B cell (primary cell): ENCODE measurements around the gene DUSP16. TPM values are rescaled to one million over a fixed set of nuclear protein-coding genes. Genes with fewer than 3 reads are reported as not detected.

Experiments used
- ATAC-seq: fragments of 200-7000 bp; cut with Tn5 transposase; one replicate; pipeline ENCODE4 v1.10.0; 2021; ENCODE audit warnings: low read depth, mild to moderate bottlenecking, moderate number of reproducible peaks, moderate library complexity
- CTCF ChIA-PET: fragments of 350-600 bp; sonication (Branson Sonifier 250); formaldehyde crosslinking; loops from one replicate; lab custom pipeline; 2021; ENCODE audit warnings: antibody characterized with exemption, inconsistent platforms; lab: Charles Lee
- POLR2A ChIA-PET: fragments of 350-600 bp; sonication (Branson Sonifier 250); formaldehyde crosslinking; loops from one replicate; lab custom pipeline; 2021; ENCODE audit warnings: antibody characterized with exemption; lab: Charles Lee
- DNase-seq: peaks from one replicate; pipeline ENCODE4 v3.0.0; 2013
- H2AFZ ChIP-seq: 2 replicates; pipeline ENCODE4 v1.6.1; 2012; ENCODE audit warnings: mild to moderate bottlenecking, low read depth, low read length; ENCODE audit not compliant: insufficient read depth, poor library complexity, severe bottlenecking
- H3K27ac ChIP-seq, 2 donors: 1 replicate in 1 of 2; 2 replicates in 1 of 2; pipeline ENCODE4 v1.5.1; 2012 to 2013; ENCODE audit warnings: low read length in 2 of 2, mild to moderate bottlenecking in 2 of 2, moderate library complexity in 1 of 2
- H3K27me3 ChIP-seq, 4 experiments: fragments of 200-600 bp in 1 of 4; sonication (generic) in 1 of 4; replicated peaks in 1 of 4; 1 replicate in 2 of 4; 2 replicates in 2 of 4; pipeline versions ENCODE4 v1.6.1 to v1.7.0; 2013 to 2016; ENCODE audit warnings: low read length in 3 of 4, mild to moderate bottlenecking in 2 of 4, mixed read lengths in 1 of 4, moderate library complexity in 1 of 4; ENCODE audit not compliant: insufficient read depth in 4 of 4, control insufficient read depth in 3 of 4; ENCODE audit errors: control extremely low read depth in 1 of 4
- H3K36me3 ChIP-seq, 2 experiments: replicated peaks in 1 of 2; 1 replicate in 1 of 2; 2 replicates in 1 of 2; pipeline versions ENCODE4 v1.6.1 to v1.7.1; 2013; ENCODE audit warnings: low read length in 1 of 2; ENCODE audit not compliant: insufficient read depth in 2 of 2, control insufficient read depth in 1 of 2; ENCODE audit errors: control extremely low read depth in 1 of 2, extremely low read depth in 1 of 2
- H3K4me1 ChIP-seq, 2 donors: fragments of 200-600 bp in 1 of 2; sonication (generic) in 1 of 2; 1 replicate in 1 of 2; 2 replicates in 1 of 2; pipeline versions ENCODE4 v1.5.1 to v1.6.1; 2013 to 2017; ENCODE audit warnings: low read length in 2 of 2; ENCODE audit not compliant: control insufficient read depth in 2 of 2, insufficient read depth in 2 of 2
- H3K4me2 ChIP-seq: replicated peaks from 2 replicates; pipeline ENCODE3; 2012; ENCODE audit warnings: mild to moderate bottlenecking, low read depth, low read length; ENCODE audit not compliant: poor library complexity, severe bottlenecking
- H3K4me3 ChIP-seq, 5 experiments: fragments of 200-600 bp in 1 of 5; sonication (generic) in 1 of 5; 1 replicate in 3 of 5; 2 replicates in 2 of 5; pipeline versions ENCODE4 v1.5.1 to v1.7.0; 2011 to 2016; ENCODE audit warnings: low read length in 4 of 5, mild to moderate bottlenecking in 4 of 5, low read depth in 2 of 5, control low read depth in 1 of 5, moderate library complexity in 1 of 5; ENCODE audit not compliant: insufficient read depth in 1 of 5; ENCODE audit errors: control extremely low read depth in 1 of 5, extremely low read depth in 1 of 5
- H3K79me2 ChIP-seq: fragments of 200-600 bp; sonication (generic); one replicate; pipeline ENCODE4 v1.6.0; 2016; ENCODE audit warnings: low read length; ENCODE audit not compliant: control insufficient read depth, insufficient read depth
- H3K9ac ChIP-seq: fragments of 200-600 bp; sonication (generic); 2 replicates; pipeline ENCODE4 v1.6.1; 2017; ENCODE audit warnings: mild to moderate bottlenecking, low read length, moderate library complexity
- H3K9me3 ChIP-seq, 3 donors: one replicate each; pipeline versions ENCODE4 v1.6.1 to v1.7.1; 2013; ENCODE audit warnings: low read length in 2 of 3; ENCODE audit not compliant: control insufficient read depth in 2 of 3, insufficient read depth in 1 of 3; ENCODE audit errors: control extremely low read depth in 1 of 3
- H4K20me1 ChIP-seq: 2 replicates; pipeline ENCODE4 v1.6.0; 2012; ENCODE audit warnings: mild to moderate bottlenecking, low read length; ENCODE audit not compliant: insufficient read depth, control insufficient read depth, poor library complexity, severe bottlenecking
- H3K27ac Mint-ChIP-seq: one replicate; pipeline ENCODE4 v1.8.0; 2021; ENCODE audit warnings: mixed read lengths
- H3K27me3 Mint-ChIP-seq: one replicate; pipeline ENCODE4 v1.8.0; 2021; ENCODE audit warnings: mixed read lengths
- H3K4me1 Mint-ChIP-seq: one replicate; pipeline ENCODE4 v1.8.0; 2021; ENCODE audit warnings: mixed read lengths
- H3K4me3 Mint-ChIP-seq: one replicate; pipeline ENCODE4 v1.8.0; 2021; ENCODE audit warnings: mixed read lengths
- H3K9me3 Mint-ChIP-seq: one replicate; pipeline ENCODE4 v1.8.0; 2022; ENCODE audit warnings: mixed read lengths; ENCODE audit not compliant: insufficient read depth
- EZH2 ChIP-seq: IDR thresholded peaks from 2 replicates; pipeline ENCODE4 v1.6.1; 2012; ENCODE audit warnings: borderline replicate concordance, low read depth, mild to moderate bottlenecking, moderate library complexity, low read length; ENCODE audit not compliant: insufficient read depth, poor library complexity, severe bottlenecking
- WGBS: methylation state at CpG from one replicate; pipeline ENCODE4 v1.1.5; 2013; ENCODE audit warnings: missing lambda C conversion rate; ENCODE audit not compliant: insufficient coverage; 5-methylcytosine and 5-hydroxymethylcytosine counted together
- intact Hi-C: fragments of 100-400 bp; cut with micrococcal nuclease; formaldehyde crosslinking; loops from one replicate; pipeline ENCODE4 v1.10.0; 2022
- polyA plus RNA-seq: library from polyadenylated mRNA; depleted of rRNA; stranded (reverse); fragments of >200 nt; gene quantifications from 2 replicates; pipeline ENCODE4 v1.2.3, GENCODE V29; 2012
- total RNA-seq, 2 donors: library from RNA; stranded (reverse); fragments of 120-200 nt in 1 of 2; gene quantifications; 1 replicate in 1 of 2; 2 replicates in 1 of 2; pipeline versions ENCODE4 v1.2.3 to v1.2.4, GENCODE V29; 2013 to 2022
- TF ChIP-seq, protein P1 (sequence below): fragments of 200-600 bp; IDR thresholded peaks from one replicate; pipeline ENCODE4 v1.8.0; 2022; ENCODE audit warnings: antibody characterized with exemption, mild to moderate bottlenecking

The DUSP16 gene
- total and polyA plus RNA-seq, 2 donors (not counting 1 experiment from before 2014, with no cell fraction given), result 0.37 to 5.6 TPM

DNA sequence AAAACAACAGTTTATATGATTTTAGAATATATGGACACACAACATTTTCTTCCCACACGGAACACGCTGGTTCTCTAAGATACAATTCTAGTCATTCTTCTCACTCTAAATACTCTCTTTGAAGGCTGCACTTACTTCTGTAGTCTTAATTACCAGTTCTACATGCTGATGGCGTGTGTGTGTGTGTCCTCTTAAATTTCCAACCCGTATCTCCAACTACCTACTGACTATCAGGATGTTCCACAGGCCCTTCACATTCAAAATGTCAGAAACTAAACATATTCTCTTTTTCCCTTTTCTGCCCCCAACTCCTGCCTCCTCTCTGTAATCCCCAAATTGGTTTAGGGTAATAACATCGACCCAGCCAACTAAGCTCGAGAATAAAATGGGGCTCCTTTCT is 75.2 kb downstream of the DUSP16 start:
- Histone ChIP-seq H3K36me3 (no peaks in the 10 kb centered on the region), H4K20me1 (no peaks in the 10 kb centered on the region), H3K9ac (no peak overlapping the region), H3K27ac (no peak overlapping the region), H3K4me2 (no peak overlapping the region), H3K27me3 (no peaks in the 10 kb centered on the region), H3K9me3 (no peaks in the 10 kb centered on the region), H3K4me3 (no peak overlapping the region), H3K4me1 (peaks cover 6% of the 10 kb centered on the region in 2 donors), H3K79me2 (no peaks in the 10 kb centered on the region), H2AFZ (no peak overlapping the region)
- no peak overlapping the region for H3K4me3 Mint-ChIP-seq
- ChIA-PET CTCF (no interaction called here), POLR2A (interaction anchor here (0.5 kb wide), 1 partner anchor 210 kb away, joined by 4 read pairs; no protein-coding TSS in a partner anchor)
- 100% methylated on average over 4 of the region's 6 CpGs for WGBS
- H3K27me3 Mint-ChIP-seq, result no peaks in the 10 kb centered on the region
- no peak for ATAC-seq
- TF ChIP-seq EZH2, result no peak
- TF ChIP-seq, protein P1, sequence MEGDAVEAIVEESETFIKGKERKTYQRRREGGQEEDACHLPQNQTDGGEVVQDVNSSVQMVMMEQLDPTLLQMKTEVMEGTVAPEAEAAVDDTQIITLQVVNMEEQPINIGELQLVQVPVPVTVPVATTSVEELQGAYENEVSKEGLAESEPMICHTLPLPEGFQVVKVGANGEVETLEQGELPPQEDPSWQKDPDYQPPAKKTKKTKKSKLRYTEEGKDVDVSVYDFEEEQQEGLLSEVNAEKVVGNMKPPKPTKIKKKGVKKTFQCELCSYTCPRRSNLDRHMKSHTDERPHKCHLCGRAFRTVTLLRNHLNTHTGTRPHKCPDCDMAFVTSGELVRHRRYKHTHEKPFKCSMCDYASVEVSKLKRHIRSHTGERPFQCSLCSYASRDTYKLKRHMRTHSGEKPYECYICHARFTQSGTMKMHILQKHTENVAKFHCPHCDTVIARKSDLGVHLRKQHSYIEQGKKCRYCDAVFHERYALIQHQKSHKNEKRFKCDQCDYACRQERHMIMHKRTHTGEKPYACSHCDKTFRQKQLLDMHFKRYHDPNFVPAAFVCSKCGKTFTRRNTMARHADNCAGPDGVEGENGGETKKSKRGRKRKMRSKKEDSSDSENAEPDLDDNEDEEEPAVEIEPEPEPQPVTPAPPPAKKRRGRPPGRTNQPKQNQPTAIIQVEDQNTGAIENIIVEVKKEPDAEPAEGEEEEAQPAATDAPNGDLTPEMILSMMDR, result no peak
- H3K9me3 Mint-ChIP-seq, result no peaks in the 10 kb centered on the region
- H3K27ac Mint-ChIP-seq, result no peak overlapping the region
- intact Hi-C loops, result no loop called here
- peaks cover 17% of the 10 kb centered on the region for H3K4me1 Mint-ChIP-seq
- DNase-seq, result no peak

DNA sequence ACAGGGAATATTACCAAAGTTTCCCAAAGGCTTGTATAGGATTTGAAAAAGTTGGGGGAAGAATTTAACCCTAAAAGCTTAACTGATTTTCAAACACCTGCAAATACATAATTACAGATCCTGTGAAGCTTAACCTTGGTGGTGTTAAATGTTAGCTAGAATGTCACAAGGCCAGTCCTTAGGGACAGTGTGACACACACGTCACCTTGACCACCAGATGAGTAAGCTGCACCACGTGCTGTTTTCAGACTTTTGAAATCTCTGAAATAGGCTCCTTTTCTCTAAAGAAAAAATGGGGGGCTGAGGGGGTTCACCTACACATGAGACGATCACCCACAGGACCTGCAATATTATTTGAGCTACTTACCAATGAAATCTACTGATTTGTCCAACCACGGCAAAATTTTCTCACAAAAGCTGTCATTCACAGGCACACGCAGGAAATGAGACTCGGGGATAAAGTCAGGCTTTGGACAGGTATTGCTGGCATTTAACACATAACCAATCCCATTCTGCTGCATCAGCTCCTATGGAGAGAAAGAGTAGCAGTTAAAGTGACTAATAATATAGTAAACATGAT is 75.9 kb downstream of the DUSP16 start:
- Histone ChIP-seq H3K9ac (no peak overlapping the region), H3K4me1 (peaks cover 6 to 7% of the 10 kb centered on the region in 2 donors), H3K27me3 (no peaks in the 10 kb centered on the region), H4K20me1 (no peaks in the 10 kb centered on the region), H3K9me3 (no peaks in the 10 kb centered on the region), H3K36me3 (no peaks in the 10 kb centered on the region), H2AFZ (no peak overlapping the region), H3K79me2 (no peaks in the 10 kb centered on the region), H3K4me3 (no peak overlapping the region), H3K4me2 (no peak overlapping the region), H3K27ac (no peak overlapping the region)
- Mint-ChIP-seq H3K27ac (peak overlapping the region; percentile 27), H3K4me1 (peaks cover 21% of the 10 kb centered on the region), H3K27me3 (no peaks in the 10 kb centered on the region), H3K4me3 (peak overlapping the region; percentile 7), H3K9me3 (no peaks in the 10 kb centered on the region)
- POLR2A ChIA-PET, result interaction anchor here (0.5 kb wide), 1 partner anchor 211 kb away, joined by 4 read pairs; no protein-coding TSS in a partner anchor
- TF ChIP-seq, protein P1, result no peak
- TF ChIP-seq EZH2, result no peak
- CTCF ChIA-PET, result no interaction called here
- DNase-seq, result no peak
- peak; percentile 54 for ATAC-seq
- intact Hi-C loops, result no loop called here
- 70% methylated on average over 2 of the region's 6 CpGs for WGBS
